Lung (tissue), 12 donors: ENCODE results near the gene USP31. TPM values are rescaled to one million over a fixed set of nuclear protein-coding genes. Genes with fewer than 3 reads are reported as not detected.

ENCODE experiments used
- ATAC-seq: fragments of 200-7000 bp; cut with Tn5 transposase; one replicate; pipeline ENCODE4 v1.9.1; 2020; ENCODE audit warnings: moderate number of reproducible peaks; ENCODE audit not compliant: insufficient read depth, low FRiP score
- DNase-seq, 3 donors: peaks; one replicate each; pipeline ENCODE4 v3.0.0-alpha.2; 2013 to 2017
- H3K27ac ChIP-seq, 2 donors: one replicate each; pipeline ENCODE4 v1.5.1; 2013; ENCODE audit warnings: mild to moderate bottlenecking in 2 of 2, moderate library complexity in 2 of 2, control low read depth in 1 of 2, inconsistent platforms in 1 of 2, low read depth in 1 of 2, low read length in 1 of 2
- H3K27me3 ChIP-seq, 3 donors: one replicate each; pipeline ENCODE4 v1.5.1; 2013; ENCODE audit warnings: low read length in 2 of 3; ENCODE audit not compliant: control insufficient read depth in 3 of 3, insufficient read depth in 3 of 3
- H3K36me3 ChIP-seq, 4 donors: one replicate each; pipeline ENCODE4 v1.5.1; 2013; ENCODE audit warnings: low read length in 4 of 4, mild to moderate bottlenecking in 1 of 4, moderate library complexity in 1 of 4; ENCODE audit not compliant: control insufficient read depth in 4 of 4, insufficient read depth in 4 of 4
- H3K4me1 ChIP-seq, 5 donors: one replicate each; pipeline ENCODE4 v1.5.1; 2013; ENCODE audit warnings: low read length in 5 of 5, mild to moderate bottlenecking in 2 of 5, moderate library complexity in 1 of 5; ENCODE audit not compliant: control insufficient read depth in 5 of 5, insufficient read depth in 5 of 5
- H3K4me3 ChIP-seq: one replicate; pipeline ENCODE4 v1.5.1; 2013; ENCODE audit warnings: mild to moderate bottlenecking, control low read depth, moderate library complexity
- H3K9ac ChIP-seq, 2 donors: one replicate each; pipeline ENCODE4 v1.5.1; 2013; ENCODE audit warnings: low read length in 2 of 2, control low read depth in 1 of 2; ENCODE audit not compliant: insufficient read depth in 1 of 2
- H3K9me3 ChIP-seq, 4 donors: one replicate each; pipeline ENCODE4 v1.5.1; 2013; ENCODE audit warnings: low read length in 3 of 4, mild to moderate bottlenecking in 1 of 4, moderate library complexity in 1 of 4; ENCODE audit not compliant: control insufficient read depth in 4 of 4, insufficient read depth in 3 of 4
- CTCF ChIP-seq: IDR thresholded peaks from 2 replicates; pipeline ENCODE4 v1.5.1; 2012; ENCODE audit warnings: mild to moderate bottlenecking; ENCODE audit errors: control extremely low read depth, extremely low read depth
- WGBS, 2 donors: extraction: QIAGEN DNeasy Blood & Tissue Kit; methylation state at CpG; one replicate each; pipeline ENCODE4 v1.1.7; 2013; 5-methylcytosine and 5-hydroxymethylcytosine counted together
- polyA plus RNA-seq, 2 donors: library from polyadenylated mRNA; stranded (reverse); fragments of 200-250 nt; gene quantifications; one replicate each; pipeline ENCODE4 v1.2.1, GENCODE V29; 2013
- total RNA-seq, 2 donors: library from RNA; depleted of rRNA in 1 of 2; stranded (reverse); fragments of >200 nt in 1 of 2; gene quantifications; one replicate each; pipeline ENCODE4 v1.2.1, GENCODE V29; 2014 to 2021
- donor health status: control.
- donor health status: control.
- donor health status: Bipolar disorder and iron deficiency.
- donor health status: healthy.
- donor health status: DM: yes; HTN: yes; CAD: no.

Gene USP31
- total and polyA plus RNA-seq, 4 donors = 3.4 to 26.3 (median 10.0) TPM

- Histone ChIP-seq H3K27me3 (no peaks in the 10 kb centered on the region), H3K4me1 (peaks cover 0 to 41% (median 6%) of the 10 kb centered on the region in 5 donors), H3K9ac (no peak overlapping the region), H3K4me3 (no peak overlapping the region), H3K36me3 (no peaks in the 10 kb centered on the region), H3K27ac (peak overlapping the region in 1 of 2 donors; percentile 66), H3K9me3 (no peaks in the 10 kb centered on the region)
- WGBS, 2 donors = 94 to 98% methylated on average over 4 of the region's 4 CpGs
- ATAC-seq (no peak), DNase-seq (no peak)
- no peak for TF ChIP-seq CTCF
Measured at GRCh38 chr16:23120562-23120961, 28.7 kb downstream of the USP31 start.

- Histone ChIP-seq H3K27ac (peak overlapping the region in 1 of 2 donors; percentile 18), H3K9ac (no peak overlapping the region), H3K36me3 (no peaks in the 10 kb centered on the region), H3K4me3 (no peak overlapping the region), H3K4me1 (peaks cover 0 to 38% (median 4%) of the 10 kb centered on the region in 5 donors), H3K9me3 (no peaks in the 10 kb centered on the region), H3K27me3 (no peaks in the 10 kb centered on the region)
- WGBS, 2 donors = 60 to 69% methylated on average over 2 of the region's 2 CpGs
- ATAC-seq (no peak), DNase-seq (peak in 1 of 3 donors; percentile 17)
- no peak for TF ChIP-seq CTCF
Measured at GRCh38 chr16:23119570-23119969, 29.7 kb downstream of the USP31 start.

GRCh38 chr16:23114131-23114904 is 34.9 kb downstream of the USP31 start:
- H3K27me3 ChIP-seq = no peaks in the 10 kb centered on the region
- H3K4me3 ChIP-seq = no peak overlapping the region
- H3K4me1 ChIP-seq = peaks cover 0 to 41% (median 4%) of the 10 kb centered on the region in 5 donors
- peaks cover 0 to 1% (median 0%) of the 10 kb centered on the region in 4 donors for H3K36me3 ChIP-seq
- H3K9ac ChIP-seq = no peak overlapping the region
- no peak for TF ChIP-seq CTCF
- H3K27ac ChIP-seq = peak overlapping the region in 1 of 2 donors; percentile 30
- ATAC-seq = no peak
- no peak for DNase-seq
- WGBS, 2 donors = 60 to 76% methylated on average over 7 of the region's 7 CpGs
- no peaks in the 10 kb centered on the region for H3K9me3 ChIP-seq
